ENCODE measurements around the gene ECSCR.
"Not testable (repeated sequence)": the region's sequence is repeated elsewhere in the genome, so short reads cannot be mapped to it uniquely, and the experiment has no call there.

The ECSCR gene

DNA sequence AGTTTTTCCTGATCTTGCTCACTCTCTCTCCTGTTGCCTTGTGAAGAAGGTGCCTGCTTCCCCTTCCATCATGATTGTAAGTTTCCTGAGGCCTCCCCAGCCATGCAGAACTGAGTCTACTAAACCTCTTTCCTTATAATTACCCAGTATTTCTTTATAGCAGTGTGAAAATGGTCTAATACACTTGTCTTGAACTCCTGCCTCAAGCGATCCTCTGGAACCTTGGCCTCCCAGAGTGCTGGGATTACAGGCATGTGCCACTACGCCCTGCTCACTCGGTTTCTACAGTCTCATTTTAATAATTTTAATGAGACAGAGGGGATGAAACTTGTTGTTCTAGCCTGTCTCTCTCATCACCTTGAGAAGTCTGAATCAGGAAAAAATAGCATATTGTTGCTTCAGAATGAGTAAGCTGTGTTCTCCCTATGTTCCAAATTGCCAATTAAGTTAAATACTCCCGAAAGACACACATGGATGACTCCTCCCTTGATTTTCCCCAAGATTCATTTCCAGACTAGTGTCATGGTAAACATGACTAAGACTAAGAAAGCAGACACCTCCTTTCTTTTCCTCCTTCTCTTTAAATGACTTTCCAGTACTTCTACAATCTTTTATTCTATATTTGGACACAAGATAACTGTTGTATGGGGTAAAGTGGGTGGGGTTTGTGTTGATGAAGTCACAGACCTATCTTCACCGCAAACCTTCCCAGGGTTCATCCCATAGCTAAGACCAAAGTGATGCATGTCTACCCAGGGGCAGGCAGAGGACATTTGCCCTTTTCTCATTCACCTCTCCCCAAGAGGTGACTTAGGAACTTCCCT lies 15.4 kb downstream of the ECSCR start:
- peaks cover 4% of the 10 kb centered on the region for H3K36me3 Mint-ChIP-seq
- peaks cover 68% of the 10 kb centered on the region for H3K4me1 Mint-ChIP-seq
- peaks cover 6% of the 10 kb centered on the region for H3K27me3 Mint-ChIP-seq
- H3K4me3 Mint-ChIP-seq = no peak overlapping the region
- CTCF ChIA-PET = interaction anchor here (2.0 kb wide), 1 partner anchor 65 kb away, joined by 8 read pairs; no protein-coding TSS in a partner anchor
- H3K27ac Mint-ChIP-seq = peak overlapping the region; percentile 46
- H3K9me3 Mint-ChIP-seq = no peaks in the 10 kb centered on the region
- DNase-seq = no peak

DNA sequence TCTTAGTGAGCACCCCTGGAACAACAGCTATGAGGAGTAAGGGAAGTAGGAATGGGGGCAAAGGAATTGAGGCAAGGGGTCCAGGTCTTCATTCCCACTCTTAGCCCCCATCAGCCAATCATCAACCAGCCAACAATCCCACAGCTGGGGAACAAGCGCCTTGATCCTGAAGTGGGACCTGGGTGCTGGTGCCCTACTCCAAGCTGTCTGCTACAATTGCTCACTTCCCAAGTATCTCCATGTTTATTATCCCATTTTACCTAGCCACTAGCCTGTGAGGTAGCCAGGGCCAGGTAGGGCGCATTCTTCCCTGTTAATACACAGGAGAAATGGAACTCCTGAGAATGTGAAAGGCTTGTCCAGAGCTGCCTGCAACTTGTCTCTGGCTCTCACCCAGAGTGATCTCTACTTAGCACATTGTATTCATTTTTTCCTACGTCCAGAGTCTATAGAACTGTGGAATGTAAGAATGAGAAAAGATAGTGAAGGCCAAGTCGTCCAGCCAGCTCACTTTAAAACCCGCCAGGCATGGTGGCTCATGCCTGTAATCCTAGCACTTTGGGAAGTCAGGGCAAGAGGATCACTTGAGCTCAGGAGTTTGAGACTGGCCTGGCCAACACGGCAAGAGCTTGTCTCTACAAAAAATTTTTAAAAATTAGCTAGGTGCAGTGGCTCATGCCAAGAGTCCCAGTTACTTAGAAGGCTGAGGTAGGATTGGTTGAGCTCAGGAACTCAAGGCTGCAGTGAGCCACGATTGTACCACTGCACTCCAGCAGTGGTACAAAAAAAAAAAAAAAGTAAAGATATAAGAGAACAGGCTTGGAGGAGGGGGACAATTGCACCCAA lies 17.0 kb downstream of the ECSCR start:
- no peaks in the 10 kb centered on the region for H3K9me3 Mint-ChIP-seq
- peaks cover 7% of the 10 kb centered on the region for H3K27me3 Mint-ChIP-seq
- CTCF ChIA-PET = interaction anchor here (1.2 to 3.2 kb wide), 4 partner anchors 13 to 72 kb away, joined by 5 to 13 read pairs (median 6); no protein-coding TSS in a partner anchor
- peaks cover 4% of the 10 kb centered on the region for H3K36me3 Mint-ChIP-seq
- peaks cover 77% of the 10 kb centered on the region for H3K4me1 Mint-ChIP-seq
- DNase-seq = no peak
- H3K4me3 Mint-ChIP-seq = no peak overlapping the region
- peak overlapping the region; percentile 12 for H3K27ac Mint-ChIP-seq

DNA sequence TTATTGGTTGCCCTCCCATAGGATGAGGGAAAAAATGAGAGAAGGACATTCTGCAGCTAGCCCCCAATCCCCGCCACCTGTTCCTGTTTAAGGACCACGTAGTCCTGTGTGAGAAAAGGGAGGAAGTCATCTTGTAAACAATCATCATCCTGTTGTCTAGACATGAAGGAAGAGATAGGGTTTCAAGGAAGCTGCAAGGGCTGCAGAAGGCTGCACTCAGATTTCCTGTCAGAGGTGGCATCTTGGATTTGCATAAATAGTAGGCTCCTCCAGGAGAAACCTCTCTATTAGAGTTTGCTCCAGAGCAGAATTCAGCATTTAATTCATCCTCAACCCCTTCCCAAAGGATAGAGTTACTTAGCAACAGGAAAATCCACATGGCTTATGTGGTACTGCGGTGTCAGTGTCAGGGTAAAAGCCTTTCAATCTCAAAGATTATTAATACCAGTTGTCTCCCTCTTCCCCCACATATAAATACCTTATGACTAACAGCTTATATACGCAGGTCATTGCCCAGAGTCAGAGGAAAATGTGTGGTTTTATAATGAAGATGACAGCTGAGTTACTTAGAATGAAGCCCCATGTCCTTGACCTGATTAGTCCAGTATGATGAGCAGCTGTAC lies 18.6 kb downstream of the ECSCR start:
- no peaks in the 10 kb centered on the region for H3K9me3 Mint-ChIP-seq
- peaks cover 87% of the 10 kb centered on the region for H3K4me1 Mint-ChIP-seq
- peak; percentile 37 for DNase-seq
- CTCF ChIA-PET = interaction anchor here (1.2 to 3.2 kb wide), 3 partner anchors 14 to 24 kb away, joined by 3 to 13 read pairs (median 7); no protein-coding TSS in a partner anchor
- H3K4me3 Mint-ChIP-seq = no peak overlapping the region
- peaks cover 11% of the 10 kb centered on the region for H3K27me3 Mint-ChIP-seq
- peak overlapping the region; percentile 84 for H3K27ac Mint-ChIP-seq
- peaks cover 2% of the 10 kb centered on the region for H3K36me3 Mint-ChIP-seq

DNA sequence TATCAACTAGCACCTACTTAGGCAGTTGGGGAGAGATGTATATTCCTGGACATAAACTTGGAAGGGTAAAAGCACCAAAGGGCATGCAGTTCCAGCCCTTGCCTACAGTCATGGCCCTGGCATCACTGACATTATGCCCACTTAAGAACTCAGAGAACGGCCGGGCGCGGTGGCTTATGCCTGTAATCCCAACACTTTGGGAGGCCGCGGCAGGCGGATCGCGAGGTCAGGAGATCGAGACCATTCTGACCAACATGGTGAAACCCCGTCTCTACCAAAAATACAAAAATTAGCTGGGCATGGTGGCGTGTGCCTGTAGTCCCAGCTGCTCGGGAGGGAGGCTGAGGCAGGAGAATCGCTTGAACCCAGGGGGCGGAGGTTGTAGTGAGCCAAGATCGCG lies 22.1 kb downstream of the ECSCR start:
- CTCF ChIA-PET = interaction anchor here (1.0 to 8.7 kb wide), 4 partner anchors 17 to 62 kb away, joined by 3 to 63 read pairs (median 6); partner anchors contain the start of gene STING1
- H3K27me3 Mint-ChIP-seq, H3K9me3 Mint-ChIP-seq, H3K4me3 Mint-ChIP-seq, H3K27ac Mint-ChIP-seq, DNase-seq, H3K36me3 Mint-ChIP-seq: not testable (repeated sequence)
- H3K4me1 Mint-ChIP-seq = peaks cover 70% of the 10 kb centered on the region

DNA sequence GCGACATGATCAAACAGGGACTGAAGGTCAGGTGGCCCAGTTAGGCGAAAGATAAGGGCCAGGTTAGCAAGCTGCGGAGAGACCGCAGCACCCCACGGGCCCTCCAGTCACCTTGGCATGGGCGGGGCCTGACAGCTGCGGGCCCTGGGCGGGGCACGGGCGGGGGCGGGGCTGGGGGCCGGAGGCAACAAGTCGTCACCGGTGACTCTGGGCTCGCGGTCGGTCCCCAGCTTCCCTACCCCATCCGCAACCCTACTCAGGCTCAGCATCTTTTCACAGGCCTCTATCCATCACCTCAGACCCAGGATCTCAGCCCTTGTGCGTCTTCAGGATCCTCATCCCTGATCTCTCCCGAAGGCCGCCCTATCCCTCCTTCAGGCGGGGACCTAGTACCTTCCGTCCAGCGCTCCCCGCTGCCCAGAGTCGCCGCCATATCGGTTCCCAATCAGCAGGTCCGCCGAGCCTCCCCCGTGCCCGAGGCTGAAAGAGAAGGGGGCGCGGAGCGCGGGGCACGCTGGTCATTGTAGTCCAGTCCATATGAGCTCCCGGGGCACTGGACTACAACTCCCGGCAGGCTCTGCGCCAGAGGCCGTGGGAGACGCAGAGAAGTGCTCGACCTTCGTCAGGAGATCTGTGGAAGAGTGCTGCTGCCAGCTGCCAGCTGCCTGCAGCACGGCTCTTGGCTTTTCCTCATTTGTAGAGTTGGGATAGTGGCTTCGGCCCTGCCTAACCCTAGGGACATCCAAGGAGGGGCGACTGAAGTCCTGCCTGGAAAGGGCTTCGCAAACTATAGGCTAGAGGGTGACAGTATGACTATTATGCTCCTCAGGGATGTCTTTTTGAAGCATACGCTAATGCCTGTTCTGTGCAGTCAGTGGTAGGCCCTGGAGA lies 23.3 kb downstream of the ECSCR start, which contains the start of gene DNAJC18:
Gene DNAJC18, minus strand, starts transcription at position 513 of the 891 bp plus-strand sequence. Its CDS starts 80 bp downstream, at position 433.
- H3K27me3 Mint-ChIP-seq = peaks cover 8% of the 10 kb centered on the region
- peak; percentile 94 for DNase-seq
- no peaks in the 10 kb centered on the region for H3K9me3 Mint-ChIP-seq
- peak within 1 kb of the TSS; percentile 98 for H3K4me3 Mint-ChIP-seq
- H3K27ac Mint-ChIP-seq = peak within 1 kb of the TSS; percentile 99
- peaks cover 60% of the 10 kb centered on the region for H3K4me1 Mint-ChIP-seq
- H3K36me3 Mint-ChIP-seq = peaks cover 4% of the 10 kb centered on the region
- CTCF ChIA-PET = interaction anchor here (0.6 to 8.7 kb wide), 9 partner anchors 16 to 74 kb away, joined by 3 to 63 read pairs (median 3); no protein-coding TSS in a partner anchor

DNA sequence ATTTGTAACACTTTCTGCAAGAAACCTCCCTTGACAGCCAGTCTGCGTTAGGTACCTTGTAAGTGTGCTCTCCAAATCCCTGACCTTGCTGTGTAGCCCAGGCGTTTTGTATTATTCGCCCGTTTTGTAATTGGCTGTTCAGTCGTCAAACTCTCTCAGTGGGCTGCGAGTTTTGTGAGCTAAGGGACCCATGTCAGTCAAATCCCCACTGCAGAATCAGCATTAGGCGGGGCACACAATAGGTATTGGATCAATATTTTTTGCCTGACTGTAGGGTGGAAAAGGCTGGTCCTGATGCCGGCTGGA lies 23.9 kb downstream of the ECSCR start:
- Mint-ChIP-seq H3K9me3 (no peaks in the 10 kb centered on the region), H3K4me1 (peaks cover 54% of the 10 kb centered on the region)
- CTCF ChIA-PET = interaction anchor here (0.9 to 8.7 kb wide), 3 partner anchors 16 to 74 kb away, joined by 3 to 63 read pairs (median 4); no protein-coding TSS in a partner anchor

DNA sequence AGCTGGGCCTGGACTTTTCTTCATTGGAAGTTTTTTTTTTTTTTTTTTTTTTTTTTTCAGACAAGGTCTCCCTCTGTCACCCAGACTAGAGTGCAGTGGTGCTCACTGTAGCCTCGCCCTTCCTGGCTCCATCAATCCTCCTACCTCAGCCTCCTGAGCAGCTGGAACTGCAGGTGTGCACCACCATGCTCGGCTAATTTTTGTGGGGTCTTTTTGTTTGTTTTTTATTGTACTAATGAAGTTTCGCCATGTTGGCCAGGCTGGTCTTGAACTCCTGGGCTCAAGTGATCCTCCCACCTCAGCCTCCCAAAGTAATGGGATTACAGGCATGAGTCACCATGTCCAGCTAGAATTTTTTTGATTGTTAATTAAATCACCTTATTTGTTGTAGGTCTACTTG lies 26.9 kb downstream of the ECSCR start:
- Mint-ChIP-seq H3K4me1 (peaks cover 30% of the 10 kb centered on the region), H3K9me3 (no peaks in the 10 kb centered on the region), H3K36me3 (peaks cover 4% of the 10 kb centered on the region), H3K27ac (no peak overlapping the region), H3K27me3 (peaks cover 5% of the 10 kb centered on the region), H3K4me3 (no peak overlapping the region)
- DNase-seq = no peak
- CTCF ChIA-PET = interaction anchor here (0.8 to 8.7 kb wide), 3 partner anchors 13 to 23 kb away, joined by 3 to 63 read pairs (median 4); no protein-coding TSS in a partner anchor

More for the DNA sequence above, 23.9 kb downstream of the ECSCR start:
- no peak for DNase-seq
- Mint-ChIP-seq H3K36me3 (peaks cover 4% of the 10 kb centered on the region), H3K27ac (peak overlapping the region; percentile 99), H3K4me3 (peak overlapping the region; percentile 98), H3K27me3 (peaks cover 8% of the 10 kb centered on the region)

DNA sequence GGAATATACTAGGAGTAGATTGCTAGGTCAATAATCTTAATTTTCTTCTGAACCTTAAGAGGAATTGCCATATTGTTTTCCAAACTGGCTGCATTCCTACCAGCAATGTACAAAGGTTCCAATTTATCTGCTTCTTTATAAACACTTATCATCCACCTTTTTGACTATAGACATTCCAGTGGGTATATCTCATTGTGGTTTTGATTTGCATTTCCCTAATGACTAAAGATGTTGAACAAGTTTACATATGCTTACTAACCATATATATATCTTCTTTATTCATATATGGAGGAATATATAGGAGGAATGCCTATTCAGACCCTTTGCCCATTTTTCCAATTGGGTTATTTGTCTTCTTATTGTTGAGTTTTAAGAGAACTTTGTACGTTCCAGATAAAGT lies 30.8 kb downstream of the ECSCR start:
- CTCF ChIA-PET = interaction anchor here (8.7 kb wide), 1 partner anchor 9 kb away, joined by 63 read pairs; no protein-coding TSS in a partner anchor
- H3K4me1 Mint-ChIP-seq = peaks cover 7% of the 10 kb centered on the region
- H3K27me3 Mint-ChIP-seq = no peaks in the 10 kb centered on the region
- no peak overlapping the region for H3K4me3 Mint-ChIP-seq
- no peaks in the 10 kb centered on the region for H3K9me3 Mint-ChIP-seq
- peaks cover 8% of the 10 kb centered on the region for H3K36me3 Mint-ChIP-seq
- H3K27ac Mint-ChIP-seq = no peak overlapping the region
- DNase-seq = no peak

DNA sequence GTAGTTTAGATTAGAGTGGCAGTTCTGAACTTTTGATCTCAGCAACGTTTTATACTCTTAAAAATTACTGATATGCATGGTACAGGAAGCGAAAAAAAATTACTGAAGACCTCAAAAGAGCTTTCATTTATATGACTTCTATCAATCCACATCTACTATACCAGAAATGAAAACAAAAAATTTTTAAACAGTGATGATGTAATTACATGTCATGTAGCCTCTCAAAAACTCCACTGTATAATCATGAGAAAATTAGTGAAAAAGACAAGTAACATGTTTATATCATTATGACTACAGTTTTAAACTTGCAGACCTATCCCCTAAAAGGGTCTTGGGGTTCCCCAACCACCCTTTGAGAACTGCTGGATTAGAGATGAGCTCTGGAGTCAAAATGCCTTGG lies 32.5 kb downstream of the ECSCR start:
- CTCF ChIA-PET = interaction anchor here (0.6 to 1.3 kb wide), 4 partner anchors 14 to 206 kb away, joined by 3 to 6 read pairs (median 3); no protein-coding TSS in a partner anchor
- Mint-ChIP-seq H3K4me3 (no peak overlapping the region), H3K4me1 (peaks cover 7% of the 10 kb centered on the region), H3K27me3 (no peaks in the 10 kb centered on the region), H3K9me3 (no peaks in the 10 kb centered on the region), H3K27ac (no peak overlapping the region), H3K36me3 (peaks cover 8% of the 10 kb centered on the region)
- no peak for DNase-seq

DNA sequence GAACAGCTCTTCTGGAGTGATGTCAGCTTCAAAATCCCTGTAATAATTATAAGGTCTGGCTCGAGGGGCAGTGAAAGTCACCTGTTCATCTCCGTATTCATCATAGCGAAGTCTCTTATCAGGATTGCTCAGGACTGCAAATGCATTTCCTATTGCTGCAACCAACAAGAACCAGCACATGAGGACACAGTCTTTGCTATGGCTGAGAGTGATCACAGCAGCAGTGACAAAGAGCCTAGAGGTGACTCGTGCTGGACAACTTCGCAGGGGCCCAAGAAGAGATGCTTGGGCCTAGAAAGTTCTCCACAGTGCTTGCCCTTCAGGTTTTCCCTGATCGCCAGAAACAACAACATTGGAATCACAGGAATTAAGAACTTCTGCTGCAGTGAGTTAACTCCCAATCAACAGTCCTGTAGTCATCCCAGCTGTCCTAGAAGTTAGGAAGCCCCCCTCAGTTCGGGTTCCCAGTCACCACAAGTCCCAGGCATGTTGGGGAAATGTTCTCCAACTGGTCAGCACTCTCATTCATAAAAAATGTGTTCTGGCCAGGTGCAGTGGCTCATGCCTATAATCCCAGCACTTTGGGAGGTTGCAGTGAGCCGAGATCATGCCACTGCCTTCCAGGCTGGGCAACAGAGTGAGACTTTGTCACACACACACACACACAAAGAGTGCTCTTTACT lies 36.2 kb downstream of the ECSCR start:
- CTCF ChIA-PET = interaction anchor here (1.1 to 9.6 kb wide), 4 partner anchors 10 to 88 kb away, joined by 3 to 436 read pairs (median 34); partner anchors contain the start of gene DNAJC18
- H3K27ac Mint-ChIP-seq = no peak overlapping the region
- H3K27me3 Mint-ChIP-seq = no peaks in the 10 kb centered on the region
- DNase-seq = no peak
- H3K9me3 Mint-ChIP-seq = no peaks in the 10 kb centered on the region
- no peak overlapping the region for H3K4me3 Mint-ChIP-seq
- H3K4me1 Mint-ChIP-seq = peaks cover 19% of the 10 kb centered on the region
- H3K36me3 Mint-ChIP-seq = peaks cover 26% of the 10 kb centered on the region

DNA sequence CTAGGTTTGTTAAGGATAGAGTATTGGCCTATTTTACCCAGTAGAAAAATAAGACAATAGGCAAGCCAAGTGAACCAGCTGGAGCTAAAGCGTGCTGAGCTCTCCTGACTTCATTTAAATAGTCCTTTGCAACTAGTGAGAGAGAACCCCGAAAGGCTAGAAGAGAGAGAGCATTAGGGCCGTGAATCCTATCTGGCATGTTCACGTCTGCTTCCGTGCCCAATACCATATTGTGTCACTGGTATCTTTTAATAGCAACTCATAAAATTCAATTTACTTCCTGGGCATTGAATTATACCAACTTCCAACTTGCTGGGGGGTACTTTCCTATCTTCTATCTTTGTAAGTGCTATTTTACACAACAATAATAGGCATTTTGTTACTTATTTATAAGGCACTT lies 37.0 kb downstream of the ECSCR start:
- peaks cover 26% of the 10 kb centered on the region for H3K36me3 Mint-ChIP-seq
- H3K4me1 Mint-ChIP-seq = peaks cover 19% of the 10 kb centered on the region
- H3K27ac Mint-ChIP-seq = no peak overlapping the region
- DNase-seq = no peak
- CTCF ChIA-PET = interaction anchor here (1.1 to 9.6 kb wide), 4 partner anchors 11 to 89 kb away, joined by 3 to 436 read pairs (median 34); partner anchors contain the start of gene DNAJC18
- no peak overlapping the region for H3K4me3 Mint-ChIP-seq
- H3K27me3 Mint-ChIP-seq = no peaks in the 10 kb centered on the region
- H3K9me3 Mint-ChIP-seq = no peaks in the 10 kb centered on the region

DNA sequence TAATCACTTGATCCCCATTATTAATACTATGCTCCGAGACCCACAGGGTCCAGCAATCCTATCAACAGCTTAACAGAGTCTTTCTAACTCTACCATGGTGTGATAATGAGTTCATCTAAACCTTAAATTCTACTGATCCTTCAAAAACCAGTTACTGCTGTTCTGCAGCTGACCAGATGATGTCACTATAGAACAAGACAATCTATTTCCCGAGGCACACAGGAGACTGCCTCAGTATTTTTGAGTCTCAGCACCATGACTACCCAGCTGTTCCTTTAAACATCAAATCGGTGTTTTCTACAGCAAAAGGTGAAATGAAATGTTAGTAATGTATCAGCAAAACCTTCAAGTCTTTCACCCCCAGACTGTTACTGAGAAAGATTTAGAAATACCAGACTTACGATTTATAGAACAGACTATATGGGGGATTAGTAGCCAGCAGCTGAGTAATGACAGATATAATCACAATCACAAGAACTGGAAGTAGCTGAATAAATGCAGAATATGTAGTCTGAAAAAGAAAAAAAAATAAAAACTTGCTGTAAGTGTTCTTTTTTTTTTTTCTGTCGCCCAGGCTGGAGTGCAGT lies 40.1 kb downstream of the ECSCR start:
- CTCF ChIA-PET = interaction anchor here (0.6 to 9.6 kb wide), 32 partner anchors 8 to 344 kb away, joined by 3 to 436 read pairs (median 5); partner anchors contain the start of genes DNAJC18, SPATA24, STING1 and UBE2D2
- H3K4me3 Mint-ChIP-seq = no peak overlapping the region
- no peaks in the 10 kb centered on the region for H3K9me3 Mint-ChIP-seq
- peak overlapping the region; percentile 8 for H3K27ac Mint-ChIP-seq
- peaks cover 27% of the 10 kb centered on the region for H3K4me1 Mint-ChIP-seq
- H3K36me3 Mint-ChIP-seq = peaks cover 27% of the 10 kb centered on the region
- no peaks in the 10 kb centered on the region for H3K27me3 Mint-ChIP-seq
- peak; percentile 68 for DNase-seq

All from activated naive CD4-positive, alpha-beta T cell treated with anti-CD3 and anti-CD28 coated beads, Interleukin-2, amount 10 ng/mL, durations not matched to agents 7 days and 5 days (primary cell).